ENCODE data around the gene IRF2BPL.

- TF ChIP-seq, protein P1, sequence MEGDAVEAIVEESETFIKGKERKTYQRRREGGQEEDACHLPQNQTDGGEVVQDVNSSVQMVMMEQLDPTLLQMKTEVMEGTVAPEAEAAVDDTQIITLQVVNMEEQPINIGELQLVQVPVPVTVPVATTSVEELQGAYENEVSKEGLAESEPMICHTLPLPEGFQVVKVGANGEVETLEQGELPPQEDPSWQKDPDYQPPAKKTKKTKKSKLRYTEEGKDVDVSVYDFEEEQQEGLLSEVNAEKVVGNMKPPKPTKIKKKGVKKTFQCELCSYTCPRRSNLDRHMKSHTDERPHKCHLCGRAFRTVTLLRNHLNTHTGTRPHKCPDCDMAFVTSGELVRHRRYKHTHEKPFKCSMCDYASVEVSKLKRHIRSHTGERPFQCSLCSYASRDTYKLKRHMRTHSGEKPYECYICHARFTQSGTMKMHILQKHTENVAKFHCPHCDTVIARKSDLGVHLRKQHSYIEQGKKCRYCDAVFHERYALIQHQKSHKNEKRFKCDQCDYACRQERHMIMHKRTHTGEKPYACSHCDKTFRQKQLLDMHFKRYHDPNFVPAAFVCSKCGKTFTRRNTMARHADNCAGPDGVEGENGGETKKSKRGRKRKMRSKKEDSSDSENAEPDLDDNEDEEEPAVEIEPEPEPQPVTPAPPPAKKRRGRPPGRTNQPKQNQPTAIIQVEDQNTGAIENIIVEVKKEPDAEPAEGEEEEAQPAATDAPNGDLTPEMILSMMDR (conservative IDR thresholded peaks at IDR 0.05; ENCODE audit: low read depth, low read length): no peak
- no peak for TF ChIP-seq EZH2 (IDR thresholded peaks at IDR 0.05; ENCODE audit: borderline replicate concordance, low read depth, low read length, poor library complexity, severe bottlenecking)
Observed at GRCh38 chr14:77066578-77067172, 38.2 kb upstream of the IRF2BPL start.

Measured in A673 (cell line).